Colonic mucosa (tissue), 4 donors: ENCODE measurements around the gene FAM89B. TPM values are rescaled to one million over a fixed set of nuclear protein-coding genes. Genes with fewer than 3 reads are reported as not detected.

ENCODE experiments used
- DNase-seq: peaks from one replicate; pipeline ENCODE4 v3.0.0-alpha.2; 2020
- H3K27ac ChIP-seq: fragments of 200-600 bp; one replicate; pipeline ENCODE4 v1.8.0; 2021
- H3K27me3 ChIP-seq: fragments of 200-600 bp; one replicate; pipeline ENCODE4 v1.8.0; 2021
- H3K36me3 ChIP-seq: fragments of 200-600 bp; one replicate; pipeline ENCODE4 v1.8.0; 2021
- H3K4me1 ChIP-seq: fragments of 200-600 bp; one replicate; pipeline ENCODE4 v1.8.0; 2021; ENCODE audit warnings: mild to moderate bottlenecking
- H3K4me3 ChIP-seq: fragments of 200-600 bp; one replicate; pipeline ENCODE4 v1.8.0; 2021
- H3K9ac ChIP-seq, 2 donors: one replicate each; pipeline ENCODE4 v1.7.0; 2013; ENCODE audit warnings: control low read depth in 2 of 2, low read depth in 2 of 2, low read length in 2 of 2
- H3K9me3 ChIP-seq: fragments of 200-600 bp; one replicate; pipeline ENCODE4 v1.8.0; 2021
- intact Hi-C: fragments of 100-400 bp; cut with DNase I; formaldehyde crosslinking; loops from one replicate; pipeline ENCODE4 v1.14.1; 2022
- total RNA-seq, 2 donors: library from RNA; stranded (reverse); fragmentation: NEBNext Ultra II Directional in 1 of 2; extraction: Animal tissue kit (Norgen Biotek cat#: 25700) in 1 of 2; gene quantifications; one replicate each; pipeline ENCODE4 v1.2.1, GENCODE V29; 2021
- TF ChIP-seq, protein P1 (sequence below): fragments of 200-600 bp; IDR thresholded peaks from one replicate; pipeline ENCODE4 v1.8.0; 2022; ENCODE audit warnings: antibody characterized with exemption, mild to moderate bottlenecking
- donor health status: healthy.
- donor health status: DM: no; HTN: no; CAD: no.
- donor health status: DM: no; HTN: no; CAD: no.

Gene FAM89B
- total RNA-seq, 2 donors from 2014 or later: 27.4 to 32.2 TPM

DNA sequence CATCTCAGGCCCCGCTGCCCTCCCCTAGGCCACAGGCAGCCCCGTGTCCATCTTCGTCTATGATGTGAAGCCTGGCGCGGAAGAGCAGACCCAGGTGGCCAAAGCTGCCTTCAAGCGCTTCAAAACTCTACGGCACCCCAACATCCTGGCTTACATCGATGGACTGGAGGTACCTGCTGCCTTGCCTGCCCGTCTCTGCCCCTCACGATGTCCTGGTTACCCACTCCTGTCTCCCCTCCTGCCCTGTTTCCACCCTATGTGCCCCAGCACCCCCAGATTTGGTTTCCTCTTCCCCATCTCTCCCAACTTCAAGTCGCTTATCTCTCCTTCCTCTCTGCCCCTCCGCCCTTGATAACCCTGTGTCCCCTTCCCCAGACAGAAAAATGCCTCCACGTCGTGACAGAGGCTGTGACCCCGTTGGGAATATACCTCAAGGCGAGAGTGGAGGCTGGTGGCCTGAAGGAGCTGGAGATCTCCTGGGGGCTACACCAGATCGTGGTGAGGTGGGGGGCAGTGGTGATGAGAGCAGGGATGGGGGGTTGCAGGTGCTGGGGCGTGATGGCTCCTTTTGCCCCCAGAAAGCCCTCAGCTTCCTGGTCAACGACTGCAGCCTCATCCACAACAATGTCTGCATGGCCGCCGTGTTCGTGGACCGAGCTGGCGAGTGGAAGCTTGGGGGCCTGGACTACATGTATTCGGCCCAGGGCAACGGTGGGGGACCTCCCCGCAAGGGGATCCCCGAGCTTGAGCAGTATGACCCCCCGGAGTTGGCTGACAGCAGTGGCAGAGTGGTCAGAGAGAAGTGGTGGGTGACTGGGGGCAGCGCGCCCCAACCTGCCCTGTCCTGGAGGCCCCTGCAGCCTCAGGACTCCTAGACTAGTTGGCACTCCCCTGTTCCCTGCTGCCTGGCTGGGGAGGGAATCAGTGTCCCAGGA is 46.5 kb upstream of the FAM89B start:
- peaks cover 13% of the 10 kb centered on the region for H3K4me1 ChIP-seq
- H3K36me3 ChIP-seq: no peaks in the 10 kb centered on the region
- intact Hi-C loops: no loop called here
- H3K9ac ChIP-seq: peak overlapping the region; percentile 95 to 97
- no peaks in the 10 kb centered on the region for H3K27me3 ChIP-seq
- H3K4me3 ChIP-seq: peak overlapping the region; percentile 96
- peak overlapping the region; percentile 83 for H3K27ac ChIP-seq
- TF ChIP-seq, protein P1, sequence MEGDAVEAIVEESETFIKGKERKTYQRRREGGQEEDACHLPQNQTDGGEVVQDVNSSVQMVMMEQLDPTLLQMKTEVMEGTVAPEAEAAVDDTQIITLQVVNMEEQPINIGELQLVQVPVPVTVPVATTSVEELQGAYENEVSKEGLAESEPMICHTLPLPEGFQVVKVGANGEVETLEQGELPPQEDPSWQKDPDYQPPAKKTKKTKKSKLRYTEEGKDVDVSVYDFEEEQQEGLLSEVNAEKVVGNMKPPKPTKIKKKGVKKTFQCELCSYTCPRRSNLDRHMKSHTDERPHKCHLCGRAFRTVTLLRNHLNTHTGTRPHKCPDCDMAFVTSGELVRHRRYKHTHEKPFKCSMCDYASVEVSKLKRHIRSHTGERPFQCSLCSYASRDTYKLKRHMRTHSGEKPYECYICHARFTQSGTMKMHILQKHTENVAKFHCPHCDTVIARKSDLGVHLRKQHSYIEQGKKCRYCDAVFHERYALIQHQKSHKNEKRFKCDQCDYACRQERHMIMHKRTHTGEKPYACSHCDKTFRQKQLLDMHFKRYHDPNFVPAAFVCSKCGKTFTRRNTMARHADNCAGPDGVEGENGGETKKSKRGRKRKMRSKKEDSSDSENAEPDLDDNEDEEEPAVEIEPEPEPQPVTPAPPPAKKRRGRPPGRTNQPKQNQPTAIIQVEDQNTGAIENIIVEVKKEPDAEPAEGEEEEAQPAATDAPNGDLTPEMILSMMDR: no peak
- DNase-seq: no peak
- no peaks in the 10 kb centered on the region for H3K9me3 ChIP-seq

DNA sequence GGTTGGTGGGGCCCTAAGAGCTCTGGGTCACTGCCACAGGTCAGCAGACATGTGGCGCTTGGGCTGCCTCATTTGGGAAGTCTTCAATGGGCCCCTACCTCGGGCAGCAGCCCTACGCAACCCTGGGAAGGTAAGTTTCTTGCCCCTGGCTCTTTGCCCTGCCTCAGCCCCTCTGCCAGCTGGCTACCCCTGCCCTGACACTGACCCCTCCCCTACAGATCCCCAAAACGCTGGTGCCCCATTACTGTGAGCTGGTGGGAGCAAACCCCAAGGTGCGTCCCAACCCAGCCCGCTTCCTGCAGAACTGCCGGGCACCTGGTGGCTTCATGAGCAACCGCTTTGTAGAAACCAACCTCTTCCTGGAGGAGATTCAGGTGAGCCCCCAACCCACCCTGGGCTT is 45.6 kb upstream of the FAM89B start:
- DNase-seq: no peak
- H3K4me3 ChIP-seq: no peak overlapping the region
- peaks cover 6% of the 10 kb centered on the region for H3K36me3 ChIP-seq
- H3K4me1 ChIP-seq: peaks cover 13% of the 10 kb centered on the region
- H3K27ac ChIP-seq: no peak overlapping the region
- H3K9me3 ChIP-seq: no peaks in the 10 kb centered on the region
- TF ChIP-seq, protein P1: no peak
- no peak overlapping the region for H3K9ac ChIP-seq
- H3K27me3 ChIP-seq: no peaks in the 10 kb centered on the region
- intact Hi-C loops: no loop called here

DNA sequence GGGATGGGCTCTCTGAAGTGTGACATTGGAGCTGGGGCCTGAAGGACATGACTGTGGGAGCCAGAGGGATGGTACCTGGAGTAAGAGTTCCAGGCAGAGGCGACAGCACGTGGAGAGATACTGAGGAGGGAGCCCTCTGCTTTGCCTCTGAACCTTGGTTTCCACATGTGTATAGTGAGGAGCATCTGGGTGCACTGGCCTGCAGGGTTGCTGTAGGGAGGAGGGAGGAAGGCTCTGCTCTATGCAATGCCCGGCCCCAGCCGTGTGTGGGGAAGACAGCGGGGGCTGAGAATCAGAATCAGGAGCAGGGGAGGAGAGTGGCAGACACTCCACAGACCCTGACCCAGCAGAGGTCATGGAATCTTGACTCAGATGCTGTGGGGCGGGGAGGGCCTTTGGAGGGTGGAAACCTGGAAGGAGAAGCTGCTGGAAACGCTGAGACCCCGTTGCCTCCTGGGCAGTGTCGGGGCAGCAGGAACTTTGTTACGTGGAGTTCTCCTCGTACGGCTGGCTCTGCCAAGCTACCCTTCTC is 43.5 kb upstream of the FAM89B start:
- TF ChIP-seq, protein P1: no peak
- peaks cover 13% of the 10 kb centered on the region for H3K4me1 ChIP-seq
- H3K36me3 ChIP-seq: peaks cover 16% of the 10 kb centered on the region
- no peaks in the 10 kb centered on the region for H3K9me3 ChIP-seq
- intact Hi-C loops: no loop called here
- H3K27ac ChIP-seq: no peak overlapping the region
- no peak overlapping the region for H3K4me3 ChIP-seq
- H3K27me3 ChIP-seq: no peaks in the 10 kb centered on the region
- H3K9ac ChIP-seq: no peak overlapping the region
- no peak for DNase-seq

DNA sequence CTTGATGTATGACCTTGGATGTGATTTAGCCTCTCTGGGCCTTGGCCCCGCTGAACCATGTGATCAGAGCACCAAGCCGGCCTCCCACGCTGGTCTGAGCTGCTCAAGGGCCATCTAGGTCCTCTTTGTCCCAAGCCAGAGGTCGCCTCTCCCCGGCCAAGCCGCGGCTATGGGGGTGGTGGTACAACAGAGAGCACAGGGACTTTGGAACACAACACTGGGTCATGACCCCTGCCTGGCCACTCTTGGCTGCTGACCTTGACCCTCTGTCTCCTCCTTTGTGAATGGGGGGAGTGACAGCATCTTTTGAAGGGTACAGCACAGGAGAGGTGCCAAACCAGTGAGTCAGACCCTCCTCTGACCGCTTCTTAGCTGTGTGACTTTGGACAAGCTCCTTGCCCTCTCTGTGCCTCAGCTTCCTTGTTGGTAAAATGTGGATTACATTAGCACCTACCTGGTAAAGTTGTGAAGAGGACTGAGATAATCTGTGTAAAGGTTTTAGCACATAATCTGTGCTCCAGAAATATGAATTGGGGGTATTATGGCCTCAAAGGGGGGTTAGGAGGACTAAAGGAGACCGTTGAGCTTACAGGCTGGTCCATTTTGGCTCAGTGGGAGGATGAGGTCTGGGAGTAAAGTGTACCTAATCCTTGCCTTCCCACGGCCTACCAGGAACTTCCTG is 42.7 kb upstream of the FAM89B start:
- no peak for DNase-seq
- Histone ChIP-seq H3K9ac (no peak overlapping the region), H3K9me3 (no peaks in the 10 kb centered on the region), H3K27ac (no peak overlapping the region), H3K27me3 (no peaks in the 10 kb centered on the region), H3K4me3 (no peak overlapping the region), H3K36me3 (peaks cover 16% of the 10 kb centered on the region), H3K4me1 (peaks cover 10% of the 10 kb centered on the region)
- TF ChIP-seq, protein P1: no peak
- intact Hi-C loops: no loop called here

DNA sequence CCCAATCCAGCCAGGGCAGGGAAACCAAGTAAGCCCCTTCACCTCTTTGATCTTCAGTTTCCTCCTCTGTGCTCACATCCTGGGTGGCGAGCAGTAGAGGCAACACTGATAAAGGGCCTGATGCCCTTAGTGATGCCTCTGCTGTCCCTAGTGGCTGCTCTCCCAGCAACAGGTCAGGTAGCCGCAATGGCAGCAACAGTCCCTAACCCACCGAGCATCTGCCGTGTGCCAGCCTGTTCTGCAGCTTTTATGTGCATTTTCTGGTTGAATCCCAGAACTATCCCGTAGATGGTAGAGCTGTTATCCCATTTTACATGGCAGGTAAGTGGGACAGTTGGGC is 42.2 kb upstream of the FAM89B start:
- peaks cover 18% of the 10 kb centered on the region for H3K36me3 ChIP-seq

More for the DNA sequence above, 42.2 kb upstream of the FAM89B start:
- Histone ChIP-seq H3K27ac (no peak overlapping the region), H3K4me3 (no peak overlapping the region), H3K27me3 (no peaks in the 10 kb centered on the region), H3K9ac (no peak overlapping the region), H3K9me3 (no peaks in the 10 kb centered on the region), H3K4me1 (peaks cover 10% of the 10 kb centered on the region)
- TF ChIP-seq, protein P1: no peak
- no peak for DNase-seq
- intact Hi-C loops: no loop called here
